ENCODE results near the gene EYS.

The EYS gene

GRCh38 chr6:63672582-63673129 lies 2034.4 kb downstream of the EYS start:
- no peak for DNase-seq (ENCODE audit: low read depth in 2 of 2)

GRCh38 chr6:63671098-63671754 lies 2035.8 kb downstream of the EYS start:
- no peak for DNase-seq (ENCODE audit: low read depth in 2 of 2)

Data from stimulated activated CD8-positive, alpha-beta memory T cell treated with anti-CD3 and anti-CD28 coated beads, Interleukin-2, amount 100 ng/mL, for 48 hours (primary cell).